Measurements from ENCODE around the gene SLC1A4.
"Not testable (repeated sequence)": the region's sequence is repeated elsewhere in the genome, so short reads cannot be mapped to it uniquely, and the experiment has no call there.

The SLC1A4 gene

DNA sequence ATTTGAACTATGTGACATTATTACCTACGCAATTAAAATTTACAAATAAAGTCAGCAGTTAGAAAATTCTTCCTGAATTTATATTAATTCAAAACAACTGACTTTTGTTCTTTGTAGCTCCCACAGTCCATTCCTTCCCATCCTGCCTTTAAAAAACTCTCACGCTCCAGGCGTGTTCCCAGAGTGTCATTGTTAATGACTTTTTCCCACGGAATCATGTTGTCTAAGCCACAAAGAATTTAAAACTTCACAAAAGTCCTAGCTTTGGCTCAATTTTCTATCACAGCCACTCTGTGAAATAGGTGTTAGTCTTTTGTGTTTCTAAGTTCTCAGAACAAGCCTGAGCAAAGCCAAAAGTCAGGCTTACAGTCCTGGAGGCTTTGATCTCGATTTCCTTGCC, 26.5 kb downstream of the SLC1A4 start:
- no peak for TF ChIP-seq CTCF (IDR thresholded peaks at IDR 0.05)
- no peak for TF ChIP-seq ZFX (IDR thresholded peaks at IDR 0.05; ENCODE audit: borderline replicate concordance)

GRCh38 chr2:65016789-65017188, 27.6 kb downstream of the SLC1A4 start:
- H3K27ac ChIP-seq = no peak overlapping the region
- no peak for TF ChIP-seq ZFX (IDR thresholded peaks at IDR 0.05; ENCODE audit: borderline replicate concordance)
- no peak for TF ChIP-seq CTCF (IDR thresholded peaks at IDR 0.05)

More for the DNA sequence above, 26.5 kb downstream of the SLC1A4 start:
- H3K27ac ChIP-seq = no peak overlapping the region

DNA sequence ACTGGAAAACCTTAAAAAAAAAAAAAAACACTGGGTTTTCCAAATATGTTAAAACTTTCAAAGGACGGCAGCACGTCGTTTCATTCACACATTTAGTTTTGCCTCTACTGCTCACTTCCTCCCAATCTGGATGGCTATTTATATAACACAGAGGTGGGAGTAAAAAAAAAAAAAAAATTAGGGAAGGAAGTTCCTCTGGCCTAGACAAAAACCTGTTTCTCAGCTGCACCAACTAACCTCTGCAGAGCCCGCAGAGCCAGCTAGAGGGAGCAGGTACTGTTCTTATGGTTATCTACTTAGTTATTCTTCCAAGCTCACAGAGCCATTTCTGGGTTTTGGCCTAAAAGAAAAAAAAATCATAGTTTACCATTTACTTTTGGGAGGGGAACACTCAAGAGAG, 28.1 kb downstream of the SLC1A4 start:
- H3K27ac ChIP-seq = no peak overlapping the region

GRCh38 chr2:65018141-65018582, 29.0 kb downstream of the SLC1A4 start:
- TF ChIP-seq CTCF (IDR thresholded peaks at IDR 0.05) (no peak), ZFX (IDR thresholded peaks at IDR 0.05; ENCODE audit: borderline replicate concordance) (no peak)
- no peak overlapping the region for H3K27ac ChIP-seq

More for the DNA sequence above, 28.1 kb downstream of the SLC1A4 start:
- TF ChIP-seq ZFX (IDR thresholded peaks at IDR 0.05; ENCODE audit: borderline replicate concordance) (no peak), CTCF (IDR thresholded peaks at IDR 0.05) (no peak)

GRCh38 chr2:65019010-65019409, 29.8 kb downstream of the SLC1A4 start:
- no peak overlapping the region for H3K27ac ChIP-seq
- TF ChIP-seq CTCF (IDR thresholded peaks at IDR 0.05) = no peak
- no peak for TF ChIP-seq ZFX (IDR thresholded peaks at IDR 0.05; ENCODE audit: borderline replicate concordance)

DNA sequence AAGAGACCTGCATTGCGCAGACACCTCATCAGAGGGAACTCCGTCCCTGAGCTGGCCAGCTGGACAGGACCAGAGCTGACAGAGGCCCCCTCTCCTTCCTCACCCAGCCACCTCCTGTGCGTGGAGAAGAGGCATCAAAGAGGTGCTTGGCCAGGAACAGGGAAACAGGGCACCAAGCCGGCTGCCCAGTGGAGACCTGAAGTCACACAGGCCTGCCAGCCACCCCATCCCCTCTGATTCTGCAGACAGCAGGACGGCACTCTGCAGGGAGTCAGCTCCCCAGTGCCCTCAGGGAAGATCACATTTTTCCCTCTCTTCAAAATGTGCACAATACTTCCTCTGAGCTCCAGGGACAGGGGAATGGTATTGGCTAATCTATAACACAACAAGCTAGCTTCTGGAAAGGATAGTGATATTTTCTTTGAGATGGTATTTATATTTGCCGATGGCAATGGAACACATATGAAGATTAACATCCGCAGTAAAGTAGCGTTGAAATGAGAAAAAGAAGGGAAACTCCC, 30.5 kb downstream of the SLC1A4 start:
- no peak overlapping the region for H3K27ac ChIP-seq
- TF ChIP-seq ZFX (IDR thresholded peaks at IDR 0.05; ENCODE audit: borderline replicate concordance) = no peak
- TF ChIP-seq CTCF (IDR thresholded peaks at IDR 0.05) = no peak

- not testable (repeated sequence) for H3K27ac ChIP-seq
These were observed 31.1 kb downstream of the SLC1A4 start for GRCh38 chr2:65020251-65020650.

- TF ChIP-seq CTCF (IDR thresholded peaks at IDR 0.05) (no peak), ZFX (IDR thresholded peaks at IDR 0.05; ENCODE audit: borderline replicate concordance) (no peak)
- H3K27ac ChIP-seq = no peak overlapping the region
These were observed 31.8 kb downstream of the SLC1A4 start for GRCh38 chr2:65020943-65021528.
